NCI-H1436 treated with DMSO at 0.1 percent for 48 hours (cell line): ENCODE data around the gene ATP8B4.

Experiments
- DNase-seq: peaks from one replicate; lab custom pipeline; 2025; lab: John Stamatoyannopoulos, UW

Gene ATP8B4

GRCh38 chr15:49898097-49898496 is 220.9 kb downstream of the ATP8B4 start:
- DNase-seq = no peak

- no peak for DNase-seq
Measured at GRCh38 chr15:49895347-49896223, 223.4 kb downstream of the ATP8B4 start.

DNA sequence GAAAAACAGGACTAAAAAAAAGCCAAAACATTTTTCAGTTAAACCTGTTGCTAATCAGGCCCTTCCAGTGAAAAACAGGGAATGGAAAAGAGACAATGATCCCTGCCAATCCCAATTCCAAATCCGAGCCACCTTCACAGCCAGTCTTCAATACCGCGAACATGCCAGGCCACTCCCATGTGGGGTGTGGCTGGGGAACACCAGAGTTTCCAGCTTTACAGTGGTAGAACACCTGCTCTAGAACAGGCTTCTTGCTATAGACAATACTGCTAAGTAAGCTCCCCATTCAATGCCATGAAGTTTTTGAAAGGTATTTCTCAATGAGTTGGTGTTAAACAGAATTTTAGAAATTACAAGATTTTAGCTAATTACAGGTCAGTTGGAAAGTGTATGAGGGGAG is 228.3 kb downstream of the ATP8B4 start:
- DNase-seq = no peak

- DNase-seq = no peak
Measured at GRCh38 chr15:49889536-49889935, 229.5 kb downstream of the ATP8B4 start.

DNA sequence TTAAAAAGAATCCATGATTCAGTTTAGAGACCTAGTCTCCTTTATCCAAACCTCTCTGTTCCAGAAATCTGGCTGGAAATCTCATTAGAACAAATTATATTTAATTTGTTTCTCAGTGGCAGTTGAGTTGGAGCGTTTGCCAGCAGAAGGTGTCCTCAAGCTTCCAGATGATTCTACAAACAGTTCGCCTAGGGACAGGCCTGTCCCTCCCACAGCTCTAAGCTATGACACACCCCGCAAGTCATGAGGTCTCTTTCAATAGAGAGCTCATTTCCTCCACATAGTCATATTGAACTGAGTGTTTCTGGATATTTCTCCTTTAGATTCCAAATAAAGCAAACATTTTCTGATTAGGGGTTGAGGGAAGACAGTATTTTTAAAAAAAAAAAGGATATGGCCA is 230.3 kb downstream of the ATP8B4 start:
- DNase-seq = no peak

DNA sequence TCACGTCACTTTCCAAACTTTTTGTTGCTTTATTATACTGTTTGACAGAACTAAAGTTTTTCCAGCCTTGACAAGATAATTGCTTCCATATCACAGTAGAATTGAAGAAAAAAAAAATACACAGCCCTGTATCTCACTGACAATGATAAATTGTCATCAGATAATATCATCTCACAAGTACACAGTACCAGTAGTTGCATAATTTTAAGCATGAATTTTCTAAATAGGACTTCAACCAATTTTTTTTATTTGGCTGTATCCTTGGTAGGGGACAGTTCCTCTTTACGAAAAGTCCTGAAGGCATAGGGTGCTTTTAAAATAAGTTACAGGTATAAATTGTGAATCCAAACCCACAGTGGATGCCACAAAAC is 230.7 kb downstream of the ATP8B4 start:
- no peak for DNase-seq

DNA sequence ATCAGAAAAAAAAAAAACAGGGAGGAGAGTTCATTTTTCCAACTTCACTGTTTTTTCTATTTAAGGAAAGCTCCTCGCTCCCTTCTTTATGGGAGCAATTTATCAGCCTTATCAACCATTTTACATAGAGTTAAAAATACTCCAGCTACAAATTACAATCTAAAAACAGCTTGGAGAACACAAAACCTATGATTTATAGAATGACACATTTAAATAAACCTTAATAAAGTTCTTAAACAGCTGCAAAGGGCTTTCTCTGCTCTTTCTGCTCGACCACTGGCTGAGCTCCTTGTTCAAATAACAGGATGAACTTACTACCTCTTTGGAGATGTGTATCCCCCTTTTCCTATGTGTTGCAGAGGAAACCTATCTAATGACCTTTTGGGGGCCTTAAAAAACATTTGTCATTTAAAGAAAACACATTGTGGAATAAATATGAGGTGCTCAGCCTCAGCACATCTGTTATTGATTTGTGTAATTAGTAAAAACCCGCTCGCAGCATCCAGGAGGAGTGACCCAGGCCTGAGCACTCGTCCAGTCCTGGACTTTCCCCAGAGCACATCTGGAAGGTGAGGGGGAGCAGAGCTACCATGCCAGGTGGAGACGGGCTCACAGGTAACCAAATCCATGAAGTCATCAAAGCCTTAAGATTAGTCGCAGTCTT is 231.2 kb downstream of the ATP8B4 start:
- DNase-seq = no peak

- DNase-seq = no peak
Measured at GRCh38 chr15:49883121-49883520, 235.9 kb downstream of the ATP8B4 start.

DNA sequence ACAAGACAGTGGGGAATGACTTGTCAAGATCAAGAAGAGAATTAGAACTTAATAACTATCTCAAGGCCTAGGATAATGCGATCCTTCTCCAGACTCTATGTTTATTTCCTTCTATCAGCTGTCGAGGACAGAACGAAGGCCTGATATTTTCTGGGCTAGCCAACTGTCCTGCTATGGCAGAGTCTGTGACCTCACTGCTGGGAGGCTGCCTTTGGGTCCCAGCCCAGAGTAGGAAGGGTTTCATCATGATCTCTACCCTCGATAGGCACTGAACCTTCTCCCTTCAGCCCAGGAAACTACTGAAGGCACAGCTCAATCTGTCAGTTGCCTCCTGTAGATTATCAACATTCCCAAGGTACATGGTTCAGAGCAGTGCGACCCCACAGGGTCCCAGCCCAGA is 237.2 kb downstream of the ATP8B4 start:
- no peak for DNase-seq

- no peak for DNase-seq
Measured at GRCh38 chr15:49881433-49881832, 237.6 kb downstream of the ATP8B4 start.

GRCh38 chr15:49877873-49878521 is 241.0 kb downstream of the ATP8B4 start:
- no peak for DNase-seq

GRCh38 chr15:49877117-49877872 is 241.7 kb downstream of the ATP8B4 start:
- no peak for DNase-seq

DNA sequence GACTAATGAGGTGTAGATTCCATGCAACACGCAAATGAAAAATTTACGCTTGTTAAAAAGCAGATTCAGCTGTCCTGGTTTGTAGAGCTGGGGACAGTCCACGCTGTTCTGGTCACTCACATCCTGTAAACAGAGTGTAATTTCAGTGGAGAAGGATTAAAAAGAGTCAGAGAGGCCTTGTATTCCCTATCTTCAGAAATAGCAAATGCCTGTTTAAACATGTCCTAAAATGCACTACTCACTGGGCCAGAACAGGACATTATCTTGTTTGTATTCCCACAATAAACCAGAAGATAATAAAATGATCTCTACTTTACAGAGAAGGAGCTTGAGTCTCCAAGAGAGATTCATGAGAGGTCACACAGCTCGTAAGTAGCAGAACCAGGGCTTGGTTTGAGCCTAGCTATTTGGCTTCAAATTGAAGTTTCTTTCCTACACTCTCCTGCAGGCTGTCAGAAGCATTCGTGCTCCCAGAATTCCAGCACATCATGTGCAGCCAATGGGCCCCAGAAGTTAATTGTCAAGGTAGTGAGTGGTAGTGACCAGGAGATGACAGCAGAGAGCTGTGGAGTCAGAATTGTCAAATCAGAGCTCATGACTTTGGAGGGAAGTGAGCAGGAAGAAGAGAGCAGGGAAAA is 242.5 kb downstream of the ATP8B4 start:
- no peak for DNase-seq

DNA sequence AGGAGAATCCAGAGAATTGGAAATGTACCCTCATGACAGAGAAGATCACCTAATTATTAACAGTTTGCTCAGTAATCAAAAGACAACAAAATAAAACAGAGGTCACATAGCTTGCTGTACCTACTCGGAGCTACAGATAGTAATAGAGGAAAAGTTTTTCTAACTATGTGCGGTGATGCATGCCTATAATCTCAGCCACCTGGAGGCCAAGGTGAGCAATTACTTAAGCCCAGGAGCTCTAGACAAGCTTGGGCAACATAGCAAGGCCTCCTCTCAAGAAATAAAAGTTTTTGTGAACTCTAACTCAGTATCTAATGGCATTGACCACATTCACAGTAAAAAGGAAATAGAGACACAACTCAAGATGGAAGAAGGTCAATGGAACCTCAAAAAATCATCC is 243.6 kb downstream of the ATP8B4 start:
- DNase-seq = no peak

DNA sequence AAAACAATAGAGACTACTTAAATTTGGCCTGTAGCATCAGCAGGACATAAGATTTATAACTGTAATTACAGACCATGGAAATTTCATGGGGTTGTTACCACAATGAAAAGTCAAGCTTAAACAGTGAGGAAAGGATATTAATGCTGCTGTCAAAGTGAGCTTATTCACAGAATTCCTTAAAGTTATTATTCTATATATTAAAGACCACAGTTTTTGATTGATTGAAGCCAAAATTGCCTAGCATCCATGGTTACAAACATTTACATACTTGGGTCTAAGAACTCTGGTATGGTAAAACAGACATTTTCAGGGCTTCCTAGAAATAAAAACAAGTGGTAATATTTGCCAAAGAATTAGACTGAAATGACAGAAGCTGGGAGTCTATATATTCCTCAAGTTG is 248.6 kb downstream of the ATP8B4 start:
- no peak for DNase-seq

GRCh38 chr15:49868348-49868747 is 250.7 kb downstream of the ATP8B4 start:
- no peak for DNase-seq

- no peak for DNase-seq
Measured at GRCh38 chr15:49865925-49866757, 252.9 kb downstream of the ATP8B4 start.

- DNase-seq = no peak
Measured at GRCh38 chr15:49864251-49864650, 254.8 kb downstream of the ATP8B4 start.

DNA sequence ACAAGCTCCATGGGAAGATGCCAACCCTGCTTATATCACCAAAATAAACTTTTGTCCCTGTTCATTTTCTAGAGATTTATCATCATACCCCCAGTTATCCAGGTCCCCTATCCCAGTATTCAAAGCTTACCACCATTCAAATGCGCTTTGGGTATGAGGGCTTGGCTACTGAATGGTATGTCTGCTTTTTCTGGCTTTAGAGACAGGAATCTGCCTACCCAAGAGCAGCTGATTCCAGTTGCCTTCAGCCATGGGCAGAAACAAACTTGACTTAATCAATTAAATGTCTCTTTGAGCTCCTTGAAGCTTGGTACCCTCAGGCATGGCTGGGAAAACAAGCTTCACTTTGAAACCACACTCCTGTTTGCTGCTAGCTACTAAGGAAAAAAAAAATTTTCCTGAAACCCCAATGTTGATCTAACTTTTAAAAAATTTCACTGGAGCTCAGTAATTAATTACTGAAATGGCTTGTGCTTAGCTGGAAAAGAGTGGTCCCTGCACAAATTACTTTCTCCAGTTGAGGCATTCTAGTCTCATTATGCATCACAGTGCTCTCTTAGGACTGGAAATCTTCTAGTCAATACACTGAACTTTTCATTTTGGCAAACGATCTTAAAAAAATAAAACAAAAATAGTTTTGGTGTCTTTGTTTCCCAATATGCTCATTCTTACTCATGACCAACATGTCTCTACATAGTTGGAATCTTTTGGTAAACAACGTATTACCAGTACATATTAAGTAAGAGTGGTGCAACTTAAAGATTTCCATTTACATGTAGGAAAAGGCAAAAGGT is 255.4 kb downstream of the ATP8B4 start:
- DNase-seq = no peak

DNA sequence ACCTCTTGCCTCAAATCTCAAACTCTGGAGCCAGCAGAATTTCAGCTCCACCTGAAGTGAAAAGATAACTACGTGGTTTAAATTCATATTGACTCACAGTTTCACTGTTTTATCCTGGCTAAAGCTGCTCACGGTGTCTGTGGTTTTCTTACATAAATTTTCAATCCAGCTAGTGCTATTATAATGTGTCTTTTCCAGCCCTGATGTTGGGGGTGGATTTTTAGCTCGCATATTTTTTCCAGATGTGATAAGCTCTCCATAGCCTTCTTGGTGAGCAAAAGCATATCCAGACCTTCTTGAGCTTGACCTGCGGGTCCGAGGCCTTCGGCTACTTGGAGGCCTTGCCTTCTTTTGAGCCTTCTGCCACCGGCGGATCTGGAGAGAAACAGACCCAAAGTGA is 258.9 kb downstream of the ATP8B4 start:
- DNase-seq = no peak
